ENCODE results near the gene NCKAP5L.

Gene NCKAP5L

DNA sequence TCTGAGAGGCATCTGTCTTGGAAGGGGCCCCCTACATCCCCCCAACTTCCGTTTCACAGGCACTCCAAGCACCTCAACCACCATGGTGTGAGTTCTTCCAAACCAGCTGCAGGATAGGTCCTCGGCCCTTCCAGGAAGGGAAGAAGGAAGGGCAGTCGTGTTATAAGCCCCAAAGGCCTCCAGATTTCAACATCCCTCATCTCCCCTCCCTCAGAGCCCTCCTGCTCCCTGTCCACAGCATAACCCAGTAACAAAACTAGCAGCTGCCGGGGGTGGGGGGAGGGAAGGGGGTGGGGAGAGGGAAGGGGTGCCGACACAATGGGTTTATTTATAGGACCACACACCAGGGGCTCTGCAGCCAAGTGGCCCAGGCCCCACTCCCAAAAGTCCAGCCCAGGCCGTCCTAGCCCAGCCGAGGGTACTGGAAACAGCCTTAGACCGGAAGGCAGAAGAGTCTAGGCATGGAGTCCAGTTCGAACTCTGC, 18.3 kb downstream of the NCKAP5L start:
- no peaks in the 10 kb centered on the region for H3K27me3 Mint-ChIP-seq
- DNase-seq (ENCODE audit: low spot score in 2 of 2) (no peak), ATAC-seq (replicated peaks; ENCODE audit: extremely low read depth, poor library complexity, severe bottlenecking) (no peak)
- no peaks in the 10 kb centered on the region for H3K9me3 Mint-ChIP-seq
- no peak overlapping the region for H3K4me3 Mint-ChIP-seq
- H3K36me3 Mint-ChIP-seq (ENCODE audit: insufficient read depth): peaks cover 3% of the 10 kb centered on the region
- no peak overlapping the region for H3K27ac Mint-ChIP-seq (ENCODE audit: low read depth)
- peaks cover 10% of the 10 kb centered on the region for H3K4me1 Mint-ChIP-seq

DNA sequence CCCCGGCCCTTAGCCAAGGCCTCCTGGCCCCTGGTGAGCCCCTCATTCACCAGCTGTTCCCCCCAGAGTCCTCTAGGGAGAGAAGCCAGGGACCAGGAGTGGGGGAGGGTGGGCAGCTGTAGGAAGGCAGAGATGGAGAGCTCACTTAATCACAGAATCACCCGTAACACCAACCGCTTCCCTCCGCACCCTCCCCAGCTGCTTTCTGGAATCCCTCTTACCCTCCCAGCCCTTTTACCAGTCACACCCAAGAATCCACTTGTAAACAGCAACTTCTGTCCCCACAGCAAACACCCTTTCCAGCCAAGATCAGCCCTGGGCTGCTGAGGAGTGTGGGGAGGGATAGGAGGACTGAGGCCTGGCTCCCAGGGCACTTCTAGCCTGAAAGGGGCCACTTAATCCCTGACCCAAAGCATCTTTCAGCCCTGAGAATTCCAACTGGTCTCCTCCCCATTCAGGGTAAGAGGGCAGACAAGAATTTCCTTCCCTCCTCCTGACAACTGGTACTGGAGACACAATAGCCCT, 18.8 kb downstream of the NCKAP5L start:
- no peaks in the 10 kb centered on the region for H3K9me3 Mint-ChIP-seq
- no peak overlapping the region for H3K27ac Mint-ChIP-seq (ENCODE audit: low read depth)
- ATAC-seq (replicated peaks; ENCODE audit: extremely low read depth, poor library complexity, severe bottlenecking): no peak
- no peak overlapping the region for H3K4me3 Mint-ChIP-seq
- no peak for DNase-seq (ENCODE audit: low spot score in 2 of 2)
- peaks cover 10% of the 10 kb centered on the region for H3K4me1 Mint-ChIP-seq
- no peaks in the 10 kb centered on the region for H3K27me3 Mint-ChIP-seq
- peaks cover 3% of the 10 kb centered on the region for H3K36me3 Mint-ChIP-seq (ENCODE audit: insufficient read depth)

DNA sequence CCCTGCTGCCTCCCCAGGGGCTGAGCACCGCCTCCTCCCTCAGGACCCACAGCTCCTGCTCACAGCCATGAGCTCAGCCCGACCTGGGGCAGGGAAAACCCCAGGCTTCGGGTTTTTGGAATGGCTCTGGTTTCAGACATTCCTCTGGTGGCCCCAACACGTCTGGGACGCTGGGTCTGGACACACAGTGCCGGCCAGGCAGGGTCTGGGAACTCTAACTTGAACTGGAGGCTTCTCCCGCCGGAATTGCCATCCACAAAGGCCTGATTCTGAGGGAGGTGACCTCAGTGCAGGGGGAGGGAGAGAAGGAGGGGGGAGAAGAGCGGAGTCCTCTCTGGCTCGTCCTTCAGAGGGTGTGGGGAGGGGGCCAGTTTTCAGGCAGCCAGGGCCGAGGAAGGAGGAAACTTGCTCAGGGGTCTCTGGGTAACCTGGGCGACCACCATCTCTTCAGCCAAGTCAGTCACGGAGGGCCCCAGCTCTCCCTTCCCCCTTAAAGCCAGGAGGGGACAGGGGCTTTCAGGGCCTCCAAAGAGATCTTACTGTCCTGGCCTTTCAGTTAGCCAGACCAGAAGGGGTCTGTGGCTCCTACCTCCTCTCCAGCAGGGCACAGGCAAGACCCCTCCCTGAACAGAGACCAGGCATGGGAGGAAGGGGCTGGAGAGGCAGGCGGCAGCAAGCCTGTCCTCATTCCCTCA, 19.4 kb downstream of the NCKAP5L start:
- Mint-ChIP-seq H3K9me3 (no peaks in the 10 kb centered on the region), H3K4me1 (peaks cover 10% of the 10 kb centered on the region), H3K27ac (ENCODE audit: low read depth) (no peak overlapping the region)

DNA sequence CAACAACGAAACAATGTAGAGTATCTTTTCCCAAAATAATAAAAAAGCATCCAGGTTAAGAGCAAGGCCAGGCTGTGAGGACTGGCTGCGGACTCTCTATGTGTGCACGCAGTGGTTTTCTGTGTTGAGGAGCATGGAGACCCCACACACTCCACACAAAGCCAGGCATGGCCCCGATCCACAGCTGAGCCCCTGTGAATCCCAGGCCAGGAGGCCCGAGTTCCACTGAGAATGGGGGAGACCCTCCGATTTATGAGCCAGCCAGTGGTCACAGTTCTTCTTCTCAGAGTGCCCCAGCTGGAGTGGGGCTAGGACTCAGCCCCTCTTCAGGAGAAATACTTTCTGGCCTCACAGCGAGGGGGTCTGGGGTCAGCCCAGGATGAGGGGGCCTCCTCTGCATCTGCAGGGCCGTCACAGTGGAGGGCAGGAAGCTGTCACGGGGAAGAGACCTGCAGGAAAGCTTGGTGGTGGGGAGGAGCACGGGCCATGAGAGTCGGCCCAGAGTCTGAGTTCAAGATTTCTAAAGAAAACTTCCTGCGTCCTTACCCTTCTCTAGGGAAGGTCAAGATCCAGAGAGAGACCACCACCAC, 20.1 kb downstream of the NCKAP5L start:
- no peak for DNase-seq (ENCODE audit: low spot score in 2 of 2)
- H3K27me3 Mint-ChIP-seq: no peaks in the 10 kb centered on the region
- H3K36me3 Mint-ChIP-seq (ENCODE audit: insufficient read depth): peaks cover 3% of the 10 kb centered on the region
- H3K27ac Mint-ChIP-seq (ENCODE audit: low read depth): no peak overlapping the region
- no peak overlapping the region for H3K4me3 Mint-ChIP-seq
- H3K4me1 Mint-ChIP-seq: peaks cover 10% of the 10 kb centered on the region
- H3K9me3 Mint-ChIP-seq: no peaks in the 10 kb centered on the region
- ATAC-seq (replicated peaks; ENCODE audit: extremely low read depth, poor library complexity, severe bottlenecking): no peak

More for the DNA sequence above, 19.4 kb downstream of the NCKAP5L start:
- H3K36me3 Mint-ChIP-seq (ENCODE audit: insufficient read depth): peaks cover 3% of the 10 kb centered on the region
- DNase-seq (ENCODE audit: low spot score in 2 of 2): no peak
- H3K4me3 Mint-ChIP-seq: no peak overlapping the region
- no peak for ATAC-seq (replicated peaks; ENCODE audit: extremely low read depth, poor library complexity, severe bottlenecking)
- H3K27me3 Mint-ChIP-seq: no peaks in the 10 kb centered on the region

DNA sequence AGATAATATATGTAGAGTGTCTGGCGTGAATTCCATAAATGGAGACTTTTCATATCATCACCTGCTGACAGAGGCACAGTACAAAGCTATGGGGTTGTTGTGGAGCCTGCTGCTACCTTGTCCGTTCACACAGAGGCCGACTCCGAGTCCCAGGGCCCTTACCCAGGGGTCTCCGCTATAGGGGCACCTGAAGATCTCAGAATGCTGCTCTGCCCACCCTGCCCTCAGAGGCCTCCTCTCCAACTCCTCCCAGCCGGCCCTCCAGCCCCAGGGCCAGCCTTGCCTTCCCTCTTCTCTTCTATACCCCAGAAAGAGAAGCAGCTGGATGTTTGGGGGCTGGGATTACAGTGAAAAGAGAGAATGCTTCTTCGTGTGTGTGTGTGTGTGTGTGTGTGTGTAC, 21.3 kb downstream of the NCKAP5L start:
- Mint-ChIP-seq H3K27me3 (no peaks in the 10 kb centered on the region), H3K4me3 (no peak overlapping the region), H3K9me3 (no peaks in the 10 kb centered on the region), H3K27ac (ENCODE audit: low read depth) (no peak overlapping the region), H3K36me3 (ENCODE audit: insufficient read depth) (peaks cover 5% of the 10 kb centered on the region), H3K4me1 (peaks cover 5% of the 10 kb centered on the region)
- ATAC-seq (replicated peaks; ENCODE audit: extremely low read depth, poor library complexity, severe bottlenecking): no peak
- DNase-seq (ENCODE audit: low spot score in 2 of 2): no peak

DNA sequence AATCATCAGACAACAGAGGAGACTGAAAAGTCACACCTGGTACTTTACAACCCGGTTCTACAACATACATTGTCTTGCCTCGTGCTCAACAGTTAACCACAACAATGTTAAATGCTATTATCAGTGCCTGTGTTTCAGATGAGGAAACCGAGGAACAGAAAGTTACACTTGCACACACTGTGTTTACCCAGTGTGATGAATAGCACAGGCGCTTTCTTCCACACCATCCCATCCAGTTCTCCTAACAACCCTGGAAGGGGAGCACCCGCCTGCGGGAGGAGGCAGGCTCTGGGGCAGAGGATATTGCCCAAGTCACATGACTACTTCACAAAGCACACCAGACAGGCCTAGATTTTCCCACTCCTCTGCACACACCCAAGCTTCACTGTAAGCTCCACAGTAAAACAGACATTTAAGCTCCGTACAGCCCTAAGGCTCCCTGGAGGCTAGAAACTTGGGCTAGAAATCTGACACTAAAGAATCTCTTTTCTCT, 21.8 kb downstream of the NCKAP5L start:
- DNase-seq (ENCODE audit: low spot score in 2 of 2) (no peak), ATAC-seq (replicated peaks; ENCODE audit: extremely low read depth, poor library complexity, severe bottlenecking) (no peak)
- Mint-ChIP-seq H3K27me3 (no peaks in the 10 kb centered on the region), H3K4me1 (no peaks in the 10 kb centered on the region), H3K4me3 (no peak overlapping the region), H3K9me3 (no peaks in the 10 kb centered on the region), H3K27ac (ENCODE audit: low read depth) (no peak overlapping the region), H3K36me3 (ENCODE audit: insufficient read depth) (peaks cover 5% of the 10 kb centered on the region)

DNA sequence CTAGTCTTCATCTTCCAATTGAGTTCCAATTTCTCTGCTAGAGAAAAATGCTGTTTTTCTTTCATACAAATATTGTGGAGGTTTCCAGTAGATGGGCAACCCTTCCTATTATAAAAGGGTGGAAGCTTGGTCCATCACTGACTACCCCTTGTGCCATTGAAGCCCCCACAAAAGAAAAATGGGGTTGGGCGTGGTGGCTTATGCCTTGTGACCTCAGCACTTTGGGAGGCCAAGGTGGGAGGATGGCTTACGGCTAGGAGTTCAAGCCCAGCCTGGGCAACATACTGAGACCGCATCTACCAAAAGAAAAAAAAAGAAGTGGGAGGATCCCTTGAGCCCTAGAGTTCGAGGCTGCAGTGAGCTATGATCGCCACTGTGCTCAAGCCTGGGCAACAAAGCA, 22.8 kb downstream of the NCKAP5L start:
- Mint-ChIP-seq H3K36me3 (ENCODE audit: insufficient read depth) (peaks cover 5% of the 10 kb centered on the region), H3K9me3 (no peaks in the 10 kb centered on the region), H3K27ac (ENCODE audit: low read depth) (no peak overlapping the region), H3K27me3 (no peaks in the 10 kb centered on the region), H3K4me3 (no peak overlapping the region), H3K4me1 (no peaks in the 10 kb centered on the region)
- DNase-seq (ENCODE audit: low spot score in 2 of 2) (no peak), ATAC-seq (replicated peaks; ENCODE audit: extremely low read depth, poor library complexity, severe bottlenecking) (no peak)

DNA sequence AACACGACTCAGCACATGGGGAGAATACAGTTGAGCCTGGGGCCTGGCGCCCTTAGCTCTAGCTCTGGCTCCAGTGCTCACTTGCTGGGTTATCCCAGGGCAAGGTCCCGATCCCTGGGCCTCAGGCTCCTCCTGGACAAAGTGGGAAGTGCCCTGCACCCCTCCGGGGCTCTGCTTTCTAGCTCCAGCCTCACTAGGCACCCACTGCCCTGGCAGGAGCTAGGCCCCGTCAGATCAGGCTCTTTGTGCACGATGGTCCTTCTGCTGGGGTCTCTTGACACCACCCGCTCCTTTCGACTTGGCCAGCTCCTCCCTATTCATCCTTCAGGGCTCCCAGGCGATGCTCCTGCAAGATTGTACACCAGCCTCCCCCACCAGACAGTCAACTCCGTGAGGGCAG, 23.4 kb downstream of the NCKAP5L start:
- Mint-ChIP-seq H3K9me3 (no peaks in the 10 kb centered on the region), H3K4me3 (no peak overlapping the region), H3K27me3 (no peaks in the 10 kb centered on the region), H3K27ac (ENCODE audit: low read depth) (no peak overlapping the region), H3K4me1 (no peaks in the 10 kb centered on the region), H3K36me3 (ENCODE audit: insufficient read depth) (peaks cover 5% of the 10 kb centered on the region)
- ATAC-seq (replicated peaks; ENCODE audit: extremely low read depth, poor library complexity, severe bottlenecking) (no peak), DNase-seq (ENCODE audit: low spot score in 2 of 2) (no peak)

DNA sequence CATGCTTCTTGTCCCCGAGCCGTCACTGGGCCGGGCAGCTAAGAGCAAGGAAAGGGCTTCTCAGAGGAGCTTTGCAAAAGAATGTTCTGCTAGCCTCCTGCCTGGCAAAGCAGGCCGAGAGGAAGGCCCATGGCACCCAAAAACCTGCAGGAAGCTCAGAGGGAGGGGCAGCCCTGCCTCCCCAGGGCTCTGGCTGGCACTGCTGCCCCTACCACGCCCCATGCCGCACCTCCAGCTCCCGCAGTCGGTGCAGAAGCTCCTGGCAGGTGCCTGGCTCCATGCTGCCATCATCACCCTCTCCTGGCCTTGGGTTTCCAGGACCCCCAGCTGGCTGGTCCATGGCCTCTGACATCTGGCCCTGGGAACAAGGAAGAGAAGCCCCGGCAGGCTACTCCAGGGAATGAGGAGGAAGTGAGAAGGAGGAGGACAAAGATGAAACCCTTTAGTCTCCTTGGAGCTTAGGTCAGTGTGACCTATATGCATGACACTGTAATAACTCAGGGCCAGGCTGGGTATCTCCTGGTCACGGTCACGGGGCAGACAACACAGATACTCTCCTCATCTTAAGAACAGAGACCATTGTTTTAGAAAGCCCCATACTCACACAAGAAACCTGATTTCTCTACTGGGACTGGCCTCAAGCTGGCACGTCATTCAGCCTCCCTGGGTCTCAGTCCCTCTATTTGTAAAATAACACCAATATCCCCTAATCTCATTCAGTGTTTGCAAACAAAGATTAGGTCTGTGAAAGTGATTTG, 24.3 kb downstream of the NCKAP5L start:
- no peaks in the 10 kb centered on the region for H3K9me3 Mint-ChIP-seq
- H3K4me3 Mint-ChIP-seq: no peak overlapping the region
- no peak overlapping the region for H3K27ac Mint-ChIP-seq (ENCODE audit: low read depth)
- ATAC-seq (replicated peaks; ENCODE audit: extremely low read depth, poor library complexity, severe bottlenecking) (no peak), DNase-seq (ENCODE audit: low spot score in 2 of 2) (no peak)
- H3K4me1 Mint-ChIP-seq: no peaks in the 10 kb centered on the region
- H3K27me3 Mint-ChIP-seq: no peaks in the 10 kb centered on the region
- peaks cover 8% of the 10 kb centered on the region for H3K36me3 Mint-ChIP-seq (ENCODE audit: insufficient read depth)

DNA sequence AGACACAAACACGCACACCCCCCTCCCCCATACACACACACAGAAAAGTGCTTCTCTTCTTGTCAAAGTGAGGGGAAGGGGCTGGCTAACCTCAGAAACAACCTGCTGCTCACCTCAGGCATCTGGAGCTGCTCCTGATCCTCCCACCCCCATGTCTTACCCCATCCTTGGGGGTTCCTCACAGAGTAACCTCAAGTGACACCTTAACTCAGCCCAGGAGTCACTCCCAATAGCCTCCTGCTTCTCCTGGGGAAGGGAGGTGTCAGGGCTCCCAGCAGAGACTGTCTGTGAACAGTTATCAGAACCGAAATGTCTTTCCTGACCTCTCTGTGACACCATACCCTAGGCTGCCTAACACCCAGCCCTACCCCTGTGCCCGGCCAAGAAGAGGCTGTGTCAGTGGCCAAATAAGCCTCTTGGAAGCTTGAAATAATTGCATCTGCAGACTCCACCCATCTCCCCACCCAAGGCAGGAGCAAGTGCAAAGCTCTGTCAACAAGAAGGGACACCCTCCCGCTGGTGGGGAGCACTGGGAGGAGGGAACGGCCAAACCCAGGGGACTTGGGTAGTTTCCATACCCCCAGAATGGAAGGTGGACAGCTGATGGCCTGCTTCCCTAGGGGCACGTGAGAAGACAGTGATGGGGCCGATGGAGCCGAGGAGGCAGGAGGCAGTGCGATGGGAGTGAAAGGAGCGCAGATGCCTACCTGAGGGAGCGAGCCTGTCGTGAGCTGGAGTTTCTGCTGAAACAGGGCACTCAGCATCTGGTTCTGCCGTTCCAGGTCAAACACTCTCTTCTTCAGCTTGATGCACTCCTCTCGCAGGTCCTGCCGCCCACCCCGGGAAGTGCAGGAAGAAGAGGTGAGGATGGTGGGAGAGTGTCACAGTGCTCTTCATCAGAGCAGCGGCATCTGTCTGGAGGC, 26.8 kb downstream of the NCKAP5L start:
- no peak for ATAC-seq (replicated peaks; ENCODE audit: extremely low read depth, poor library complexity, severe bottlenecking)
- DNase-seq (ENCODE audit: low spot score in 2 of 2): no peak
- peaks cover 6% of the 10 kb centered on the region for H3K36me3 Mint-ChIP-seq (ENCODE audit: insufficient read depth)
- peak overlapping the region; percentile 55 for H3K27ac Mint-ChIP-seq (ENCODE audit: low read depth)
- H3K27me3 Mint-ChIP-seq: no peaks in the 10 kb centered on the region
- H3K4me1 Mint-ChIP-seq: no peaks in the 10 kb centered on the region
- no peak overlapping the region for H3K4me3 Mint-ChIP-seq
- no peaks in the 10 kb centered on the region for H3K9me3 Mint-ChIP-seq

DNA sequence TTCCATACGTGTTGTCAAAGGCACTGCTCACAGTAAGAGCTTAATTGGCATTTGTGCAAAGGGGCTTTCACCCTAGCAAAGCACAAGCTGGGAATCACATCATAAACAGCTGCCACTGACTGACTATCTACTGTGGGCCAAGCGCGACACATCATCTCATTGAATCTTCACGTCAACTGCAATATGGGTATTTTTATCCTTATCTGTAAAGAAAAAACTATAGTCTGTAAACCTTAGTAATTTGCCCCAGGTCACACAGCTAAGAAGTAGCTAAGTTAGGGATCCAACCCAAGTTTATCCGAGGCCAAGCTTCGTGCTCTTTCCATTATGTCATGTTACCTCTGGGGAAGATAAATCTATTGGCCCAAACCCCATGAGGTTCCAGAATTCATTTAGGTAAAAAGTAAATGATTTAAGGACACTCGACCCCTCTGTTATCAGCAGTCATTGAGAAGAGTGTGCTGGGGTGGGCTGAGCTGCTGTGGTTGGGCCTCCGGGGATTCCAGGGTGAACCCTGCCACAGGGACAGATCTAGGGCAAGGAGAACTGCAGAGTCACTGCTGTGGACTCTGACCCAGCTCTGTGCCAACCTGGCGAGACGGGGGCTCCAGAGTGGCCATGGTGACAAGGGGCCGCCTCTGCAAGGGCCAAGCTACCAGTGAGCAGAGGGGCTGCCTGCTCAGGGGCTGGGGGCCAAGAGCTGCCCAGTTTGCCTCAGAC, 27.6 kb downstream of the NCKAP5L start:
- Mint-ChIP-seq H3K4me1 (no peaks in the 10 kb centered on the region), H3K27ac (ENCODE audit: low read depth) (peak overlapping the region; percentile 50), H3K4me3 (no peak overlapping the region), H3K9me3 (no peaks in the 10 kb centered on the region), H3K36me3 (ENCODE audit: insufficient read depth) (peaks cover 8% of the 10 kb centered on the region), H3K27me3 (no peaks in the 10 kb centered on the region)
- ATAC-seq (replicated peaks; ENCODE audit: extremely low read depth, poor library complexity, severe bottlenecking) (no peak), DNase-seq (ENCODE audit: low spot score in 2 of 2) (no peak)

Measured in central memory CD8-positive, alpha-beta T cell (primary cell).